ENCODE measurements around the gene DOLK.

The DOLK gene

GRCh38 chr9:128943832-128944620, 3.4 kb downstream of the DOLK start:
- TF ChIP-seq CTCF (IDR thresholded peaks at IDR 0.05; ENCODE audit: low read depth, low read length): no peak
- no peak for DNase-seq (ENCODE audit: low read depth, low spot score)
- in situ Hi-C loops (cut with HindIII; ENCODE audit: low sequenced_read_pairs): no loop called here
- H3K4me3 ChIP-seq (ENCODE audit: low read depth, low read length): no peak overlapping the region

GRCh38 chr9:128940946-128941755, 6.3 kb downstream of the DOLK start:
- TF ChIP-seq CTCF (IDR thresholded peaks at IDR 0.05; ENCODE audit: low read depth, low read length): no peak
- in situ Hi-C loops (cut with HindIII; ENCODE audit: low sequenced_read_pairs): no loop called here
- no peak overlapping the region for H3K4me3 ChIP-seq (ENCODE audit: low read depth, low read length)
- DNase-seq (ENCODE audit: low read depth, low spot score): no peak

- in situ Hi-C loops (cut with HindIII; ENCODE audit: low sequenced_read_pairs): no loop called here
- no peak for DNase-seq (ENCODE audit: low read depth, low spot score)
- H3K4me3 ChIP-seq (ENCODE audit: low read depth, low read length): no peak overlapping the region
- TF ChIP-seq CTCF (IDR thresholded peaks at IDR 0.05; ENCODE audit: low read depth, low read length): no peak
Observed at GRCh38 chr9:128940271-128940921, 7.0 kb downstream of the DOLK start.

GRCh38 chr9:128937310-128938165, 9.9 kb downstream of the DOLK start:
- no peak overlapping the region for H3K4me3 ChIP-seq (ENCODE audit: low read depth, low read length)
- no peak for TF ChIP-seq CTCF (IDR thresholded peaks at IDR 0.05; ENCODE audit: low read depth, low read length)
- no peak for DNase-seq (ENCODE audit: low read depth, low spot score)
- in situ Hi-C loops (cut with HindIII; ENCODE audit: low sequenced_read_pairs): no loop called here

GRCh38 chr9:128936171-128936865, 11.1 kb downstream of the DOLK start:
- H3K4me3 ChIP-seq (ENCODE audit: low read depth, low read length): no peak overlapping the region
- no peak for TF ChIP-seq CTCF (IDR thresholded peaks at IDR 0.05; ENCODE audit: low read depth, low read length)
- no peak for DNase-seq (ENCODE audit: low read depth, low spot score)
- in situ Hi-C loops (cut with HindIII; ENCODE audit: low sequenced_read_pairs): no loop called here
